K562 (cell line): ENCODE measurements around the gene ABCB9. TPM values are rescaled to one million over a fixed set of nuclear protein-coding genes. Genes with fewer than 3 reads are reported as not detected.

Source experiments
- IRF1 ChIP-seq: sonication (generic); formaldehyde crosslinking; IDR thresholded peaks from 2 replicates; pipeline ENCODE4 v1.8.0; 2022; ENCODE audit warnings: missing genetic modification reagents, mild to moderate bottlenecking, borderline replicate concordance
- KLF10 ChIP-seq: fragments of 250-450 bp; sonication (Bioruptor Pico); IDR thresholded peaks from 2 replicates; pipeline ENCODE4 v1.6.1; 2021; ENCODE audit warnings: matching md5 sums
- NR0B1 ChIP-seq: fragments of 450-650 bp; IDR thresholded peaks from one replicate; pipeline ENCODE4 v1.6.1; 2018; ENCODE audit warnings: mild to moderate bottlenecking, moderate library complexity; ENCODE audit not compliant: partially characterized antibody
- POU5F1 ChIP-seq: fragments of 150-350 bp; IDR thresholded peaks from 2 replicates; pipeline ENCODE4 v1.6.1; 2014; ENCODE audit warnings: borderline replicate concordance, low read length, low read depth, mild to moderate bottlenecking; ENCODE audit not compliant: partially characterized antibody
- REST ChIP-seq, 2 experiments: fragments of 450-650 bp; formaldehyde crosslinking in 1 of 2; IDR thresholded peaks; 2 replicates each; pipeline versions ENCODE4 v1.4.0 to v1.6.1; 2014 to 2020; ENCODE audit warnings: mild to moderate bottlenecking in 2 of 2, borderline replicate concordance in 1 of 2, low read depth in 1 of 2
- SMC3 ChIP-seq: conservative IDR thresholded peaks from 2 replicates; pipeline ENCODE4 v1.6.1; 2011; ENCODE audit warnings: low read depth, low read length, improper control_type of control experiment; ENCODE audit not compliant: insufficient read depth
- TCF15 ChIP-seq: fragments of 250-450 bp; sonication (Bioruptor Pico); IDR thresholded peaks from 2 replicates; pipeline ENCODE4 v1.8.0; 2022; ENCODE audit warnings: moderate library complexity, mild to moderate bottlenecking, inconsistent platforms
- TOE1 ChIP-seq, 2 experiments: fragments of 450-650 bp in 1 of 2; sonication (generic) in 1 of 2; formaldehyde crosslinking in 1 of 2; IDR thresholded peaks; 2 replicates each; pipeline versions ENCODE4 v1.7.1 to v1.8.0; 2016 to 2022; ENCODE audit warnings: borderline replicate concordance in 2 of 2, mild to moderate bottlenecking in 2 of 2, antibody characterized with exemption in 1 of 2, inconsistent platforms in 1 of 2, low read depth in 1 of 2, missing genetic modification reagents in 1 of 2, moderate library complexity in 1 of 2
- ZBED1 ChIP-seq: IDR thresholded peaks from 2 replicates; pipeline ENCODE4 v1.6.1; 2014
- ZNF280A ChIP-seq: fragments of 450-650 bp; IDR thresholded peaks from 2 replicates; pipeline ENCODE4 v1.6.1; 2018; ENCODE audit warnings: mild to moderate bottlenecking, low read depth; ENCODE audit not compliant: partially characterized antibody
- polyA plus RNA-seq, 8 experiments: library from polyadenylated mRNA; depleted of rRNA in 4 of 8; stranded (reverse) in 5 of 8; unstranded in 3 of 8; fragments of >200 nt; fragmentation: Nextera tagmentation in 2 of 8; fragmentation: Illumina TruSeq in 1 of 8; extraction: Ambion mirVana in 2 of 8; extraction: Trizol in 1 of 8; gene quantifications; 2 replicates each; pipeline versions ENCODE4 v1.2.1 to v1.2.3, GENCODE V29; 2011 to 2014; ENCODE audit warnings: inconsistent platforms in 1 of 8, missing spikeins in 1 of 8
- total RNA-seq, 7 experiments: library from RNA; depleted of rRNA in 6 of 7; stranded (reverse); fragments of >200 nt in 6 of 7; fragmentation: Illumina TruSeq in 2 of 7; extraction: Trizol in 2 of 7; gene quantifications; 2 replicates each; pipeline versions ENCODE4 v1.2.1 to v1.2.3, GENCODE V29; 2011 to 2021; ENCODE audit warnings: low replicate concordance in 1 of 7

ABCB9 gene
- total and polyA plus RNA-seq, 9 of the 15 experiments (the other 6 are each of a cell fraction or from before 2014, with no cell fraction given): 0.20 to 12.6 (median 6.2) TPM

- peak; percentile 13; the same call in 1 of the 2 replicates for TF ChIP-seq REST (IDR thresholded peaks at IDR 0.05; ENCODE audit: borderline replicate concordance)
- TF ChIP-seq REST (CRISPR knock-in tag; IDR thresholded peaks at IDR 0.05; ENCODE audit: low read depth): no peak
- no peak for TF ChIP-seq POU5F1
- no peak for TF ChIP-seq ZNF280A
- TF ChIP-seq NR0B1: no peak
- no peak for TF ChIP-seq SMC3
- no peak for TF ChIP-seq TOE1 (IDR thresholded peaks at IDR 0.05; ENCODE audit: borderline replicate concordance)
- TF ChIP-seq TOE1 (CRISPR knock-in tag; IDR thresholded peaks at IDR 0.05; ENCODE audit: borderline replicate concordance, low read depth): no peak
- no peak for TF ChIP-seq KLF10 (CRISPR knock-in tag)
- TF ChIP-seq IRF1 (CRISPR knock-in tag): no peak
- TF ChIP-seq TCF15 (CRISPR knock-in tag): no peak
- TF ChIP-seq ZBED1: no peak
Measured at GRCh38 chr12:122894193-122895121, 71.8 kb downstream of the ABCB9 start (continued).
